Stimulated activated memory B cell treated with anti-CD40 and anti-IgM and Interleukin-4, amounts not matched to agents 10 μg/mL and 1 μg/mL and 100 μg/mL, for 72 hours (primary cell): ENCODE results near the gene SLFN12.
"Not testable (repeated sequence)": the region's sequence is repeated elsewhere in the genome, so short reads cannot be mapped to it uniquely, and the experiment has no call there.

Experiments
- ATAC-seq: fragments of 150-1000 bp; cut with Tn5 transposase; 2 replicates; pipeline ENCODE4 v1.10.0; 2021
- H3K27ac Mint-ChIP-seq: one replicate; pipeline ENCODE4 v1.8.0; 2022; ENCODE audit warnings: mild to moderate bottlenecking, mixed read lengths
- H3K27me3 Mint-ChIP-seq: one replicate; pipeline ENCODE4 v1.8.0; 2022; ENCODE audit warnings: mixed read lengths
- H3K36me3 Mint-ChIP-seq: one replicate; pipeline ENCODE4 v1.8.0; 2022; ENCODE audit warnings: mixed read lengths
- H3K4me1 Mint-ChIP-seq: one replicate; pipeline ENCODE4 v1.8.0; 2022; ENCODE audit warnings: mixed read lengths
- H3K4me3 Mint-ChIP-seq: one replicate; pipeline ENCODE4 v1.8.0; 2022; ENCODE audit warnings: mild to moderate bottlenecking, moderate library complexity, mixed read lengths
- H3K9me3 Mint-ChIP-seq: one replicate; pipeline ENCODE4 v1.8.0; 2022; ENCODE audit warnings: mixed read lengths

The SLFN12 gene

GRCh38 chr17:35433075-35433894 lies 985 bp upstream of the SLFN12 start:
- H3K9me3 Mint-ChIP-seq: no peaks in the 10 kb centered on the region
- H3K27ac Mint-ChIP-seq: peak overlapping the region; percentile 87
- no peaks in the 10 kb centered on the region for H3K27me3 Mint-ChIP-seq
- H3K4me1 Mint-ChIP-seq: peaks cover 34% of the 10 kb centered on the region
- ATAC-seq: peak; percentile 64
- H3K4me3 Mint-ChIP-seq: peak overlapping the region; percentile 93
- H3K36me3 Mint-ChIP-seq: no peaks in the 10 kb centered on the region

GRCh38 chr17:35429702-35430101 lies 2.6 kb downstream of the SLFN12 start:
- no peak overlapping the region for H3K4me3 Mint-ChIP-seq
- H3K27me3 Mint-ChIP-seq: no peaks in the 10 kb centered on the region
- H3K36me3 Mint-ChIP-seq: no peaks in the 10 kb centered on the region
- H3K27ac Mint-ChIP-seq: no peak overlapping the region
- H3K4me1 Mint-ChIP-seq: peaks cover 39% of the 10 kb centered on the region
- H3K9me3 Mint-ChIP-seq: no peaks in the 10 kb centered on the region
- no peak for ATAC-seq

- Mint-ChIP-seq H3K4me3 (no peak overlapping the region), H3K4me1 (peaks cover 30% of the 10 kb centered on the region), H3K36me3 (no peaks in the 10 kb centered on the region), H3K9me3 (no peaks in the 10 kb centered on the region), H3K27ac (no peak overlapping the region), H3K27me3 (no peaks in the 10 kb centered on the region)
- ATAC-seq: no peak
Measured at GRCh38 chr17:35428229-35428628, 4.1 kb downstream of the SLFN12 start.

GRCh38 chr17:35423761-35424160 lies 8.5 kb downstream of the SLFN12 start:
- peaks cover 21% of the 10 kb centered on the region for H3K36me3 Mint-ChIP-seq
- no peak overlapping the region for H3K4me3 Mint-ChIP-seq
- H3K27ac Mint-ChIP-seq: no peak overlapping the region
- no peaks in the 10 kb centered on the region for H3K9me3 Mint-ChIP-seq
- peaks cover 10% of the 10 kb centered on the region for H3K4me1 Mint-ChIP-seq
- no peak for ATAC-seq
- no peaks in the 10 kb centered on the region for H3K27me3 Mint-ChIP-seq

- not testable (repeated sequence) for H3K9me3 Mint-ChIP-seq
Measured at GRCh38 chr17:35421069-35421468, 11.2 kb downstream of the SLFN12 start.

GRCh38 chr17:35416659-35417058 lies 15.6 kb downstream of the SLFN12 start:
- H3K27ac Mint-ChIP-seq: no peak overlapping the region
- H3K9me3 Mint-ChIP-seq: no peaks in the 10 kb centered on the region
- peaks cover 42% of the 10 kb centered on the region for H3K36me3 Mint-ChIP-seq
- ATAC-seq: no peak
- H3K4me3 Mint-ChIP-seq: no peak overlapping the region
- H3K27me3 Mint-ChIP-seq: no peaks in the 10 kb centered on the region
- H3K4me1 Mint-ChIP-seq: peaks cover 4% of the 10 kb centered on the region

More at GRCh38 chr17:35421069-35421468, 11.2 kb downstream of the SLFN12 start:
- not testable (repeated sequence) for H3K4me3 Mint-ChIP-seq, H3K4me1 Mint-ChIP-seq, ATAC-seq, H3K27ac Mint-ChIP-seq, H3K27me3 Mint-ChIP-seq
- peaks cover 21% of the 10 kb centered on the region for H3K36me3 Mint-ChIP-seq

- H3K4me3 Mint-ChIP-seq, H3K27me3 Mint-ChIP-seq, H3K27ac Mint-ChIP-seq, H3K9me3 Mint-ChIP-seq, H3K4me1 Mint-ChIP-seq, ATAC-seq: not testable (repeated sequence)
- H3K36me3 Mint-ChIP-seq: peaks cover 51% of the 10 kb centered on the region
Measured at GRCh38 chr17:35414707-35415106, 17.6 kb downstream of the SLFN12 start.

- H3K36me3 Mint-ChIP-seq: peaks cover 51% of the 10 kb centered on the region
- peaks cover 4% of the 10 kb centered on the region for H3K4me1 Mint-ChIP-seq
- ATAC-seq: no peak
- H3K4me3 Mint-ChIP-seq: no peak overlapping the region
- H3K27ac Mint-ChIP-seq: no peak overlapping the region
- H3K27me3 Mint-ChIP-seq: no peaks in the 10 kb centered on the region
- H3K9me3 Mint-ChIP-seq: no peaks in the 10 kb centered on the region
Measured at GRCh38 chr17:35414247-35414646, 18.1 kb downstream of the SLFN12 start.

GRCh38 chr17:35407531-35407930 lies 24.8 kb downstream of the SLFN12 start:
- Mint-ChIP-seq H3K4me1 (no peaks in the 10 kb centered on the region), H3K4me3 (no peak overlapping the region), H3K9me3 (peaks cover 3% of the 10 kb centered on the region), H3K27ac (no peak overlapping the region), H3K27me3 (no peaks in the 10 kb centered on the region), H3K36me3 (peaks cover 33% of the 10 kb centered on the region)
- ATAC-seq: no peak

- ATAC-seq: no peak
- H3K27ac Mint-ChIP-seq: no peak overlapping the region
- H3K4me3 Mint-ChIP-seq: no peak overlapping the region
- no peaks in the 10 kb centered on the region for H3K4me1 Mint-ChIP-seq
- no peaks in the 10 kb centered on the region for H3K27me3 Mint-ChIP-seq
- peaks cover 27% of the 10 kb centered on the region for H3K36me3 Mint-ChIP-seq
- H3K9me3 Mint-ChIP-seq: peaks cover 3% of the 10 kb centered on the region
Measured at GRCh38 chr17:35406568-35406967, 25.7 kb downstream of the SLFN12 start.

- Mint-ChIP-seq H3K9me3 (peaks cover 3% of the 10 kb centered on the region), H3K4me1 (no peaks in the 10 kb centered on the region), H3K4me3 (no peak overlapping the region), H3K27ac (no peak overlapping the region), H3K36me3 (peaks cover 13% of the 10 kb centered on the region), H3K27me3 (no peaks in the 10 kb centered on the region)
- no peak for ATAC-seq
Measured at GRCh38 chr17:35404360-35404759, 27.9 kb downstream of the SLFN12 start.

- H3K4me3 Mint-ChIP-seq, H3K27ac Mint-ChIP-seq, H3K4me1 Mint-ChIP-seq, H3K36me3 Mint-ChIP-seq, H3K27me3 Mint-ChIP-seq, ATAC-seq, H3K9me3 Mint-ChIP-seq: not testable (repeated sequence)
Measured at GRCh38 chr17:35393783-35394182, 38.5 kb downstream of the SLFN12 start.

GRCh38 chr17:35390663-35391062 lies 41.6 kb downstream of the SLFN12 start:
- Mint-ChIP-seq H3K27me3 (peaks cover 9% of the 10 kb centered on the region), H3K4me3 (no peak overlapping the region), H3K27ac (no peak overlapping the region), H3K36me3 (no peaks in the 10 kb centered on the region), H3K4me1 (peaks cover 13% of the 10 kb centered on the region), H3K9me3 (no peaks in the 10 kb centered on the region)
- no peak for ATAC-seq

- Mint-ChIP-seq H3K27ac (no peak overlapping the region), H3K27me3 (peaks cover 9% of the 10 kb centered on the region), H3K4me1 (peaks cover 13% of the 10 kb centered on the region), H3K4me3 (no peak overlapping the region), H3K9me3 (no peaks in the 10 kb centered on the region), H3K36me3 (no peaks in the 10 kb centered on the region)
- ATAC-seq: no peak
Measured at GRCh38 chr17:35390156-35390555, 42.1 kb downstream of the SLFN12 start.

- peaks cover 22% of the 10 kb centered on the region for H3K4me1 Mint-ChIP-seq
- H3K27me3 Mint-ChIP-seq: peaks cover 9% of the 10 kb centered on the region
- ATAC-seq: no peak
- H3K9me3 Mint-ChIP-seq: peaks cover 3% of the 10 kb centered on the region
- no peaks in the 10 kb centered on the region for H3K36me3 Mint-ChIP-seq
- no peak overlapping the region for H3K4me3 Mint-ChIP-seq
- H3K27ac Mint-ChIP-seq: no peak overlapping the region
Measured at GRCh38 chr17:35387496-35387895, 44.8 kb downstream of the SLFN12 start.

- no peaks in the 10 kb centered on the region for H3K9me3 Mint-ChIP-seq
Measured at GRCh38 chr17:35377706-35378105, 54.6 kb downstream of the SLFN12 start.

More at GRCh38 chr17:35377706-35378105, 54.6 kb downstream of the SLFN12 start:
- ATAC-seq: no peak
- H3K27me3 Mint-ChIP-seq: no peaks in the 10 kb centered on the region
- H3K4me3 Mint-ChIP-seq: no peak overlapping the region
- H3K4me1 Mint-ChIP-seq: peaks cover 42% of the 10 kb centered on the region
- H3K36me3 Mint-ChIP-seq: no peaks in the 10 kb centered on the region
- no peak overlapping the region for H3K27ac Mint-ChIP-seq
